Heart right ventricle (tissue), 16 donors: ENCODE measurements around the gene ITGA8. TPM values are rescaled to one million over a fixed set of nuclear protein-coding genes. Genes with fewer than 3 reads are reported as not detected.
A peak's percentile ranks its signal among the peaks of the same experiment; 100 is the strongest.

ENCODE experiments used
- ATAC-seq, 8 donors: fragments of 200-7000 bp; cut with Tn5 transposase; one replicate each; pipeline ENCODE4 v1.9.1; 2020; ENCODE audit warnings: mild to moderate bottlenecking in 8 of 8, moderate library complexity in 8 of 8, moderate number of reproducible peaks in 1 of 8
- DNase-seq, 2 donors: peaks; one replicate each; pipeline ENCODE4 v3.0.0-alpha.2; 2020
- H3K27ac ChIP-seq, 10 donors: fragments of 200-600 bp; sonication (generic) in 2 of 10; one replicate each; pipeline versions ENCODE4 v1.5.0 to v1.8.0; 2020 to 2022; ENCODE audit warnings: mild to moderate bottlenecking in 3 of 10
- H3K27me3 ChIP-seq, 7 donors: fragments of 200-600 bp; one replicate each; pipeline ENCODE4 v1.8.0; 2021 to 2022; ENCODE audit warnings: mild to moderate bottlenecking in 2 of 7
- H3K36me3 ChIP-seq, 9 donors: fragments of 200-600 bp; sonication (generic) in 1 of 9; one replicate each; pipeline versions ENCODE4 v1.5.0 to v1.8.0; 2020 to 2022; ENCODE audit warnings: mild to moderate bottlenecking in 2 of 9
- H3K4me1 ChIP-seq, 9 donors: fragments of 200-600 bp; sonication (generic) in 1 of 9; one replicate each; pipeline versions ENCODE4 v1.5.0 to v1.8.0; 2020 to 2022; ENCODE audit warnings: mild to moderate bottlenecking in 4 of 9
- H3K4me3 ChIP-seq, 10 donors: fragments of 200-600 bp; sonication (generic) in 2 of 10; one replicate each; pipeline versions ENCODE4 v1.5.0 to v1.8.0; 2020 to 2022; ENCODE audit warnings: mild to moderate bottlenecking in 7 of 10, moderate library complexity in 2 of 10
- H3K9me3 ChIP-seq, 11 donors: fragments of 200-600 bp in 10 of 11; sonication (generic) in 2 of 11; one replicate each; pipeline versions ENCODE4 v1.5.0 to v1.8.0; 2013 to 2022; ENCODE audit warnings: mild to moderate bottlenecking in 2 of 11, control low read depth in 1 of 11, moderate library complexity in 1 of 11
- WGBS, 2 donors: extraction: QIAGEN DNeasy Blood & Tissue Kit; methylation state at CpG; one replicate each; pipeline ENCODE4 v1.1.7; 2013; ENCODE audit warnings: inconsistent platforms in 1 of 2; 5-methylcytosine and 5-hydroxymethylcytosine counted together
- intact Hi-C, 10 donors: fragments of 100-400 bp; cut with DNase I; formaldehyde crosslinking; loops; one replicate each; pipeline versions ENCODE4 v1.11.1 to v1.14.2; 2022
- polyA plus RNA-seq, 2 donors: library from polyadenylated mRNA; stranded (reverse); fragments of 200-250 nt; gene quantifications; one replicate each; pipeline ENCODE4 v1.2.3, GENCODE V29; 2013
- total RNA-seq, 10 donors: library from RNA; stranded (reverse); fragmentation: NEBNext Ultra II Directional in 3 of 10; extraction: Animal tissue kit (Norgen Biotek cat#: 25700) in 3 of 10; gene quantifications; one replicate each; pipeline versions ENCODE4 v1.2.1 to v1.2.4, GENCODE V29; 2021 to 2023
- TF ChIP-seq, protein P1 (sequence below), 9 donors: fragments of 200-600 bp; sonication (generic) in 2 of 9; IDR thresholded peaks; one replicate each; pipeline versions ENCODE4 v1.5.0 to v1.8.0; 2021 to 2022; ENCODE audit warnings: antibody characterized with exemption in 9 of 9, mild to moderate bottlenecking in 5 of 9, moderate library complexity in 1 of 9
- donor health status: Arrhythmogenic right ventricular cardiomyopathy.
- donor health status: ischemic (EF 13 %, LVEDD 7.1; RV severe dilation, severe dysfunction).
- donor health status: healthy with polysubstance abuse.
- donor health status: DM: no; HTN: yes; CAD: no.
- donor health status: DM: no; HTN: no; CAD: no.
- donor health status: ischemic (EF 25% LVEDD 6.9; RV normal size, moderate dysfunction).
- donor health status: ischemic (EF 25% LVEDD 5.7; RV mildly dilated, moderate dysfunction).
- donor health status: healthy.
- donor health status: DM: yes; HTN: yes; CAD: no.
- donor health status: Ischemic cardiomyopathy.
- donor health status: ischemic (EF 35%, LVEDD 5.7; RV mildly dilated, moderate dysfunction).
- donor health status: nonischemic (EF 11% LVEDD 7.7; RV severe dilation, severe dysfunction).
- donor health status: DM: yes; HTN: yes; CAD: no.
- donor health status: PGD.
- donor health status: ischemic (EF 29% LVEDD 5.4; RV normal size, mild dysfunction).
- donor health status: nonischemic (EF 23%, LVEDD 6.1; RV moderate dilation, normal function).

The ITGA8 gene
- total and polyA plus RNA-seq, 12 donors: 0.62 to 4.2 (median 2.1) TPM

DNA sequence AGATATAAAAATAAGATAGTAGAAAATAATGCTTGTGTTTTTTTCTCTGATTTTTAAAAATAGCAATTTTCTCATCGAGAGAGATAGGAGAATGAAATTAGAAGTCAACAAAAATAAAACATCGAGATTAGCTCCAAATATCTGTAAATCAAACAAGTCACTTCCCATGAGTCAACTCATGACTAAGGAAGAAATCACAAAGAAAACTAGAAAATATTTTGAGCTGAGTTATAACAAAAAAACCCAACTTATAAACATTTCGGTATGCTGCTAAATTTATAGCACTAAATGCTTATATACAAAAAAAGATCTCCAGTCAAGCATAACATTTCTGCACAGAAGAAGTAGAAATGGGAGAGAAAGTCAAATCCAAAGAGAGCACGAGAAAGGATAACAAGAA lies 140.1 kb downstream of the ITGA8 start:
- intact Hi-C loops: loop anchor here in 6 of 10 donors (10.0 kb wide), 5 partner anchors 65 to 245 kb away; partner anchors contain the start of gene ITGA8 (in 2 of the 6)
- no peak for ATAC-seq
- no peak overlapping the region for H3K27ac ChIP-seq
- peaks cover 0 to 6% (median 0%) of the 10 kb centered on the region in 11 donors for H3K9me3 ChIP-seq
- no peaks in the 10 kb centered on the region for H3K36me3 ChIP-seq
- 66 to 80% methylated on average over 4 of the region's 4 CpGs for WGBS, 2 donors
- TF ChIP-seq, protein P1, sequence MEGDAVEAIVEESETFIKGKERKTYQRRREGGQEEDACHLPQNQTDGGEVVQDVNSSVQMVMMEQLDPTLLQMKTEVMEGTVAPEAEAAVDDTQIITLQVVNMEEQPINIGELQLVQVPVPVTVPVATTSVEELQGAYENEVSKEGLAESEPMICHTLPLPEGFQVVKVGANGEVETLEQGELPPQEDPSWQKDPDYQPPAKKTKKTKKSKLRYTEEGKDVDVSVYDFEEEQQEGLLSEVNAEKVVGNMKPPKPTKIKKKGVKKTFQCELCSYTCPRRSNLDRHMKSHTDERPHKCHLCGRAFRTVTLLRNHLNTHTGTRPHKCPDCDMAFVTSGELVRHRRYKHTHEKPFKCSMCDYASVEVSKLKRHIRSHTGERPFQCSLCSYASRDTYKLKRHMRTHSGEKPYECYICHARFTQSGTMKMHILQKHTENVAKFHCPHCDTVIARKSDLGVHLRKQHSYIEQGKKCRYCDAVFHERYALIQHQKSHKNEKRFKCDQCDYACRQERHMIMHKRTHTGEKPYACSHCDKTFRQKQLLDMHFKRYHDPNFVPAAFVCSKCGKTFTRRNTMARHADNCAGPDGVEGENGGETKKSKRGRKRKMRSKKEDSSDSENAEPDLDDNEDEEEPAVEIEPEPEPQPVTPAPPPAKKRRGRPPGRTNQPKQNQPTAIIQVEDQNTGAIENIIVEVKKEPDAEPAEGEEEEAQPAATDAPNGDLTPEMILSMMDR (IDR thresholded peaks at IDR 0.05): no peak
- H3K4me1 ChIP-seq: no peaks in the 10 kb centered on the region
- no peak overlapping the region for H3K4me3 ChIP-seq
- no peak for DNase-seq
- H3K27me3 ChIP-seq: no peaks in the 10 kb centered on the region

DNA sequence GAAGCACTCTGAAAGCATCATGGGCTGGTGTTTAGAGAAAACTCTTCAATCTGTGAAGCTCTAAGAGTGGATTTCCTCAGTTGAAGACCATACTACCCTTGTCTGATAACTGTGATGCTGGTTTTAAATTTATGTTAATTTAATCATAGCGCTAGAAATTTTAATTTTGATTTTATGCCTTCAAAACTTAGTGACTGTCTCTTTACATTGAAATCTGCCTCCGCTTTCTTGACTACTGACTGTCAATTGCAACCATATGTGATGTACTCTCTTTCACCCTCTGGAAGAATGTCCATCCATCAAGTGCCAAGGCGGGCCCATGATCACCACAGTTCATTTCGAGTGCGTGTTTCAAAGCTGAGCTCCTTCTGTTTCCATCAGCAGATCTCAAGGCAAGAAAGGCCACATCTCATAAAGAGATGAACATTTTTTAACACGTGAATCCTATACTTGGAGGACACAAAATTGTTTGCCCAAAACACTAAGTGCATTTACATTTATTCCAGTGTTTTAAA lies 147.1 kb downstream of the ITGA8 start:
- no peaks in the 10 kb centered on the region for H3K27me3 ChIP-seq
- no peak overlapping the region for H3K27ac ChIP-seq
- no peak overlapping the region for H3K4me3 ChIP-seq
- TF ChIP-seq, protein P1 (IDR thresholded peaks at IDR 0.05): no peak
- H3K36me3 ChIP-seq: no peaks in the 10 kb centered on the region
- peaks cover 0 to 19% (median 9%) of the 10 kb centered on the region in 9 donors for H3K4me1 ChIP-seq
- intact Hi-C loops: loop anchor here in 1 of 10 donors (10.0 kb wide), 1 partner anchor 138 kb away; no protein-coding TSS in a partner anchor
- DNase-seq: no peak
- 93 to 96% methylated on average over 6 of the region's 6 CpGs for WGBS, 2 donors
- ATAC-seq: no peak
- no peaks in the 10 kb centered on the region for H3K9me3 ChIP-seq

DNA sequence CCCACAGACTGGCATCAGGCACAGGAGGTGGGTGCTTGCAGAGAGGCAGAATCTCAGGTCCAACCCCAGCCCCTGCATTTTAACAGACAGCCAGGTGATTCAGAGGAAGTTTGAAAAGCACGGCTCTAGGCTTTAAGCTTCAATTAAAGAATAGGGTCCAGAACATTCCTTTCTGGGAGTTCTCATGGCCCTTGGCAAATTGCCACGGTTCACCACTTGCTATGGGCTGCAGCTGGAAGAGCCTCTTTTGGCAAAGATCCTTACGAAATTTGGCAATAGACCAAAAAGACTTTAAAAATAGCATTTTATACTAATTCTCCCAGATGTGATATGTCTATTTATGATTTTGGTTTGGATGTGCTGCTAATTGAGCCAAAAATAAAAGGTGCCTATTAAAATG lies 148.1 kb downstream of the ITGA8 start:
- Histone ChIP-seq H3K4me1 (peaks cover 0 to 19% (median 9%) of the 10 kb centered on the region in 9 donors), H3K4me3 (no peak overlapping the region), H3K36me3 (no peaks in the 10 kb centered on the region), H3K27me3 (no peaks in the 10 kb centered on the region), H3K9me3 (no peaks in the 10 kb centered on the region), H3K27ac (no peak overlapping the region)
- ATAC-seq (peak in 5 of 8 donors; percentile 25 to 77 (median 58)), DNase-seq (peak; percentile 19 to 47)
- WGBS, 2 donors: 9 to 11% methylated on average over 3 of the region's 3 CpGs
- TF ChIP-seq, protein P1 (IDR thresholded peaks at IDR 0.05): no peak
- intact Hi-C loops: loop anchor here in 1 of 10 donors (10.0 kb wide), 1 partner anchor 137 kb away; no protein-coding TSS in a partner anchor

DNA sequence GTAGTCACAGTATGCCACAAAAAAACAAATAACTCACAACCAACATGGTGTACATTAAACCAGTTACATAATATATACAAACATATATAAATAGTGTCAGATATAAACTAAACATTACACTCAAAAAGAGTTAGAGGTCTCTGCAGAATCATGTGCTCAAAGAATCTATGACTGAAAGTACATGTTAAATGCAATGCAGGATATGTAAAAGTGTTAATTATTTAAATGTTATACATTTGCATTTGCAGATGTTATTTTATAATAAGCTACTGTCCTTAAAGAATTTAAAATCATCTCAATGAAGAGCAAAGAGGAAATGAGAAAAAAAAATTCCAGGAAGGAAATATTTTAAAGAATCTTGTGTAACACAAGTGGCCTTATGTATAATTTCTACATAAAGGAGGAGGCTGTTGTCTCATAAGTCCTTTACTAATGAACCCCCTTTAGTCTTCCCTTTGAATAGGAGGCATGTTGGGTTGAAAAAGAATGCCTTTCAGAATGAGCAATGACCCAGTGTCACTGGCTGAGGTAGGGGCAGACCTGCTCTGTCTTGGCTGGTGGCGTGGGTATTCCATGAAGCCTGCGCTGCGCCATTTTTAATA lies 148.9 kb downstream of the ITGA8 start:
- TF ChIP-seq, protein P1 (IDR thresholded peaks at IDR 0.05): no peak
- H3K27me3 ChIP-seq: no peaks in the 10 kb centered on the region
- intact Hi-C loops: loop anchor here in 1 of 10 donors (10.0 kb wide), 1 partner anchor 136 kb away; no protein-coding TSS in a partner anchor
- no peaks in the 10 kb centered on the region for H3K9me3 ChIP-seq
- ATAC-seq: no peak
- WGBS, 2 donors: 97 to 99% methylated on average over 3 of the region's 3 CpGs
- no peak overlapping the region for H3K27ac ChIP-seq
- H3K4me1 ChIP-seq: peaks cover 0 to 19% (median 9%) of the 10 kb centered on the region in 9 donors
- H3K36me3 ChIP-seq: no peaks in the 10 kb centered on the region
- DNase-seq: no peak
- H3K4me3 ChIP-seq: no peak overlapping the region
